Osteocyte (in vitro differentiated cells): Measurements from ENCODE around the gene CS. TPM values are rescaled to one million over a fixed set of nuclear protein-coding genes. Genes with fewer than 3 reads are reported as not detected.
"Not testable (repeated sequence)": the region's sequence is repeated elsewhere in the genome, so short reads cannot be mapped to it uniquely, and the experiment has no call there.

Experiments used
- DNase-seq: peaks from one replicate; pipeline ENCODE4 v3.0.0; 2021; ENCODE audit warnings: mixed read lengths; ENCODE audit not compliant: unreplicated experiment; ENCODE audit errors: extremely low spot score
- H3K27ac Mint-ChIP-seq: one replicate; pipeline ENCODE4 v1.8.0; 2021; ENCODE audit warnings: mild to moderate bottlenecking, mixed read lengths; ENCODE audit not compliant: unreplicated experiment
- H3K27me3 Mint-ChIP-seq: one replicate; pipeline ENCODE4 v1.8.0; 2021; ENCODE audit warnings: mixed read lengths; ENCODE audit not compliant: unreplicated experiment
- H3K36me3 Mint-ChIP-seq: one replicate; pipeline ENCODE4 v1.8.0; 2021; ENCODE audit warnings: mixed read lengths; ENCODE audit not compliant: unreplicated experiment
- H3K4me1 Mint-ChIP-seq: one replicate; pipeline ENCODE4 v1.8.0; 2021; ENCODE audit warnings: mixed read lengths; ENCODE audit not compliant: unreplicated experiment
- H3K4me3 Mint-ChIP-seq: one replicate; pipeline ENCODE4 v1.8.0; 2021; ENCODE audit warnings: mild to moderate bottlenecking, moderate library complexity, mixed read lengths; ENCODE audit not compliant: unreplicated experiment
- H3K9me3 Mint-ChIP-seq: one replicate; pipeline ENCODE4 v1.8.0; 2021; ENCODE audit warnings: mixed read lengths; ENCODE audit not compliant: unreplicated experiment
- CTCF ChIP-seq: fragments of 200-600 bp; sonication (generic); IDR thresholded peaks from 2 replicates; pipeline ENCODE4 v1.5.0; 2021; ENCODE audit warnings: antibody characterized with exemption, mild to moderate bottlenecking, moderate library complexity
- total RNA-seq: library from RNA; stranded (reverse); gene quantifications from 2 replicates; pipeline ENCODE4 v1.2.1, GENCODE V29; 2021

CS gene
- total RNA-seq, 1 donor from 2014 or later = 199 TPM

DNA sequence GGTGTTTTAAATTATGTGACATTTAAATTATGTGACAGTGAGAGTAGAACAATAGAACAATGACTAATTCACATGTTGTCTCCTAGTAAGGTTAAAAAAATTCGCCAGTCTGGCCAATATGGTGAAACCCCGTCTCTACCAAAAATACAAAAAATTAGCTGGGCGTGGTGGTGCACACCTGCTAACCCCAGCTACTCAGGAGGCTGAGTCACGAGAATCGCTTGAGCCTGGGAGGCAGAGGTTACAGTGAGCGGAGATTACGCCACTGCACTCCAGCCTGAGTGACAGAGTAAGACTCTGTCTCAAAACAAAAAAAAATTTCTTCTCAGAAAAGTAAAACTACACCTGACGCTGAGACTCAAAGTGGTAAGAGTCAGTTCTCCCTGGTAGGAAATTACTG lies 2.7 kb downstream of the CS start:
- Mint-ChIP-seq H3K4me1 (peaks cover 41% of the 10 kb centered on the region), H3K27ac (peak overlapping the region; percentile 14), H3K4me3 (peak overlapping the region; percentile 10), H3K36me3 (peaks cover 4% of the 10 kb centered on the region), H3K27me3 (no peaks in the 10 kb centered on the region), H3K9me3 (no peaks in the 10 kb centered on the region)
- TF ChIP-seq CTCF = no peak
- DNase-seq = no peak

DNA sequence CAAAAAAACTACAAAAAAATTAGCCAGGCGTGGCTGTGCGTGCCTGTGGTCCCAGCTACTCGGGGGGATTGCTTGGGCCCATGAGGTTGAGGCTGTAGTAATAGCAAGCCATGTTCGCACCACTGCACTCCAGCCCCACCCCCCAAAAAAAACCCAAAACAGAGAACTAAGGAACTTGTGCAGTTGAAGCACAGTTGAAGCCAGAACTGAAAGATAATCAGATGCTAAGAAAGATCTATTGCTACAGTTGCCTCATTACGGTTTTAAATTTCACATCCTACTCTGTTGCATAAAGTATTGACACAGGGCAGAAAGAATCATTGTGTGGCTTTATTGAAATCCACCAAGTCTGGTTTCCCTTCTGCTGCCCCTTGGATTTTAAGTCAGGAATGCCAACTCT lies 3.8 kb downstream of the CS start:
- Mint-ChIP-seq H3K36me3 (peaks cover 5% of the 10 kb centered on the region), H3K27ac (no peak overlapping the region), H3K4me3 (no peak overlapping the region), H3K4me1 (peaks cover 38% of the 10 kb centered on the region), H3K27me3 (no peaks in the 10 kb centered on the region), H3K9me3 (no peaks in the 10 kb centered on the region)
- DNase-seq = no peak
- no peak for TF ChIP-seq CTCF

- Mint-ChIP-seq H3K27ac (no peak overlapping the region), H3K27me3 (no peaks in the 10 kb centered on the region), H3K4me3 (no peak overlapping the region), H3K36me3 (peaks cover 9% of the 10 kb centered on the region), H3K4me1 (peaks cover 24% of the 10 kb centered on the region), H3K9me3 (no peaks in the 10 kb centered on the region)
- no peak for DNase-seq
- no peak for TF ChIP-seq CTCF
Measured at GRCh38 chr12:56293795-56294194, 6.3 kb downstream of the CS start.

- Mint-ChIP-seq H3K4me1 (peaks cover 4% of the 10 kb centered on the region), H3K27me3 (no peaks in the 10 kb centered on the region), H3K36me3 (peaks cover 23% of the 10 kb centered on the region), H3K9me3 (no peaks in the 10 kb centered on the region), H3K27ac (no peak overlapping the region), H3K4me3 (no peak overlapping the region)
- no peak for DNase-seq
- TF ChIP-seq CTCF = no peak
Measured at GRCh38 chr12:56288705-56289387, 11.3 kb downstream of the CS start.

DNA sequence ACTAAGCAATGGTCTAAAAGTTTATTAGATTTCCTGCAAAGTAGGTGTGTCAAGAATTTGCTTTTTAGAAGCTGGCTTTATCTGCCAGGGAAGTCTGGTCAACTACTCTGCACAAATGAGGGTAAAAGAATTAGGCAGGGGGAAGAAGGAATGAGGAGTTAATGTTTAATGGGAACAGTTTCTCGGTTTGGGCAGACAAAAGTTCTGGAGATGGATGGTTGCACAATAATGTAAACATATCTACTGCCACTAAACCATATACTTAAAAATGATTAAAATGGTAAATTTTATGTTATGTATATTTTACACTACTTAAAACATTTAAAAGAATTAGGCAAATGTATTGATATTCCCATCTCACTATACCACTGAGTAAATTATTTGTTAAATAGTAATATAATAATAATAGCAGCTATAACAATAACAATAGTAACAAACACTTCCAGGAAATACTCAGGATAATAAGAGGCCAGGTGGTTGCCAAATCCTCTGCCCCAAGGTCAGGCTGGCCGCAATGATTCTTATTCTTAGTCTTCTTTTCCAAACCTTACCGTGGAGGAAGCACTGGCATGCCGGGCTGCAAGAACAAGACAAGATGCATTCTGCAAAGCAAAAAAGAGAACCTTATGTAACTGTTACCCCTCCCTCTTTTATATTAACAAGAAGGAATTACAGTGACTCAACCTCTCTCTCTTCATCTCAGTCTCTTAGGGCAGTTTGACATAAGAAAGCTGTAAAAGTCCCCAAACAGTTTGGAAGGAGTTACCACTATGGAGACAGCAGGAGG lies 13.9 kb downstream of the CS start:
- Mint-ChIP-seq H3K27ac (peak overlapping the region; percentile 10), H3K4me3 (no peak overlapping the region), H3K36me3 (peaks cover 36% of the 10 kb centered on the region), H3K9me3 (no peaks in the 10 kb centered on the region), H3K27me3 (no peaks in the 10 kb centered on the region), H3K4me1 (peaks cover 2% of the 10 kb centered on the region)
- TF ChIP-seq CTCF = no peak
- DNase-seq = no peak

DNA sequence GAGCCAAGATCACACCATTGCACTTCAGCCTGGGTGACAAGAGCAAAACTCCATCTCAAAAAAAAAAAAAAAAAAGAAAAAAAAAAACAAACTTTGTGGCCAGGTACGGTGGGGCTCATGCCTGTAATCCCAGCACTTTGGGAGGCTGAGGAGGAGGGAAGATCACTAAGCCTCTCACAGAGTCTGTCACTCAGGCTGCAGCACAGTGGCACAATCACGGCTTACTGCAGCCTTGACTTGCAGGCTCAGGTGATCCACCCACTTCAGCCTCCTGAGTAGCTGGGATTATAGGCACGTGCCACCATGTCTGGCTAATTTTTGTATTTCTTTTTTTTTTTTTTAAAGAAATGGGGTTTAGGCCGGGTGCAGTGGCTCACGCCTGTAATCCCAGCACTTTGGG lies 15.9 kb downstream of the CS start:
- not testable (repeated sequence) for H3K27ac Mint-ChIP-seq, H3K27me3 Mint-ChIP-seq, DNase-seq, H3K9me3 Mint-ChIP-seq, H3K4me3 Mint-ChIP-seq, H3K4me1 Mint-ChIP-seq
- H3K36me3 Mint-ChIP-seq = peaks cover 38% of the 10 kb centered on the region
